ENCODE measurements around the gene TEX38.

DNA sequence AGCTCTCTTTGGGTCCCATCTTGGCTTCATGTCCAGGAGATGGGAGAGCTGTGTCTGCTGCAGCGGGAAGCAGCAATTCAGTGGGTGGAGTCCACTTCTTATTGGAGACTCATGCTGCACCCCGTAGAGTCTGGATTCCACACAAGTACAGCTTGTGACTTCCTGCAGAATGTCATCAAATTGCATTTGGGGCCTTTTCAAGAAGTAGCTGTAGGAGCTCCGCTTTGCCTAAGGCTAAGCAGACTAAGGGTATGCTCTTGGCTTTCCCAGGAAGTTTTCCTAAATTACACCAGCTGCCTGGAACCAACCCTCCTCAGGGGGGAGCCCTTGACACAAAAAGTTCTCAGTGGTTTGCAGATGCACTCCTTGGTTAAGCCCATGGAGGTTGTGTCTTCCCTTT is 49.3 kb upstream of the TEX38 start:
- TF ChIP-seq, protein P1, sequence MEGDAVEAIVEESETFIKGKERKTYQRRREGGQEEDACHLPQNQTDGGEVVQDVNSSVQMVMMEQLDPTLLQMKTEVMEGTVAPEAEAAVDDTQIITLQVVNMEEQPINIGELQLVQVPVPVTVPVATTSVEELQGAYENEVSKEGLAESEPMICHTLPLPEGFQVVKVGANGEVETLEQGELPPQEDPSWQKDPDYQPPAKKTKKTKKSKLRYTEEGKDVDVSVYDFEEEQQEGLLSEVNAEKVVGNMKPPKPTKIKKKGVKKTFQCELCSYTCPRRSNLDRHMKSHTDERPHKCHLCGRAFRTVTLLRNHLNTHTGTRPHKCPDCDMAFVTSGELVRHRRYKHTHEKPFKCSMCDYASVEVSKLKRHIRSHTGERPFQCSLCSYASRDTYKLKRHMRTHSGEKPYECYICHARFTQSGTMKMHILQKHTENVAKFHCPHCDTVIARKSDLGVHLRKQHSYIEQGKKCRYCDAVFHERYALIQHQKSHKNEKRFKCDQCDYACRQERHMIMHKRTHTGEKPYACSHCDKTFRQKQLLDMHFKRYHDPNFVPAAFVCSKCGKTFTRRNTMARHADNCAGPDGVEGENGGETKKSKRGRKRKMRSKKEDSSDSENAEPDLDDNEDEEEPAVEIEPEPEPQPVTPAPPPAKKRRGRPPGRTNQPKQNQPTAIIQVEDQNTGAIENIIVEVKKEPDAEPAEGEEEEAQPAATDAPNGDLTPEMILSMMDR (conservative IDR thresholded peaks at IDR 0.05 in 1 of 2, IDR thresholded peaks at IDR 0.05 in 1 of 2; ENCODE audit: extremely low read depth in 1 of 2, insufficient read depth in 1 of 2, low read depth in 1 of 2, low read length in 2 of 2), result peak; percentile 63 to 71
- TF ChIP-seq EZH2 (IDR thresholded peaks at IDR 0.05; ENCODE audit: borderline replicate concordance, low read length), result no peak
